Neural cell (in vitro differentiated cells): ENCODE results near the gene FFAR4. TPM values are rescaled to one million over a fixed set of nuclear protein-coding genes. Genes with fewer than 3 reads are reported as not detected.

Experiments
- H2AFZ ChIP-seq: fragments of 200-600, 300-800 bp; sonication (generic), shearing (Covaris generic); 2 replicates; pipeline ENCODE4 v1.6.0; 2014; ENCODE audit warnings: low read depth, mild to moderate bottlenecking, antibody characterized with exemption, low read length, moderate library complexity
- H3F3A ChIP-seq: fragments of 200-600 bp; shearing (Covaris generic); 2 replicates; pipeline ENCODE4 v1.6.1; 2016; ENCODE audit warnings: mild to moderate bottlenecking, moderate library complexity, mixed read lengths, antibody characterized with exemption, low read length; ENCODE audit not compliant: insufficient read depth, poor library complexity, severe bottlenecking
- H3K27ac ChIP-seq: fragments of 200-600, 300-800 bp; sonication (generic), shearing (Covaris generic); 2 replicates; pipeline ENCODE4 v1.5.1; 2014; ENCODE audit warnings: mild to moderate bottlenecking, low read length, moderate library complexity
- H3K27me3 ChIP-seq: fragments of 300-800, 200-600 bp; sonication (generic), shearing (Covaris generic); 2 replicates; pipeline ENCODE4 v1.6.0; 2014; ENCODE audit warnings: mild to moderate bottlenecking, low read depth, low read length, moderate library complexity; ENCODE audit not compliant: insufficient read depth
- H3K36me3 ChIP-seq: fragments of 300-800, 200-600 bp; sonication (generic), shearing (Covaris generic); 2 replicates; pipeline ENCODE4 v1.5.1; 2014; ENCODE audit warnings: mild to moderate bottlenecking, antibody characterized with exemption, low read length, moderate library complexity; ENCODE audit not compliant: insufficient read depth
- H3K4me2 ChIP-seq: fragments of 300-800, 200-600 bp; sonication (generic), shearing (Covaris generic); 2 replicates; pipeline ENCODE4 v1.6.0; 2014; ENCODE audit warnings: mild to moderate bottlenecking, low read length
- H3K4me3 ChIP-seq: fragments of 300-800, 200-600 bp; sonication (generic), shearing (Covaris generic); 2 replicates; pipeline ENCODE4 v1.5.1; 2014; ENCODE audit warnings: mild to moderate bottlenecking, low read length, moderate library complexity
- H3K79me2 ChIP-seq: fragments of 200-600 bp; shearing (Covaris generic); replicated peaks from 2 replicates; pipeline ENCODE4 v1.6.0; 2014; ENCODE audit warnings: mild to moderate bottlenecking, low read length, moderate library complexity; ENCODE audit not compliant: insufficient read depth
- H3K9ac ChIP-seq: fragments of 300-800, 200-600 bp; sonication (generic), shearing (Covaris generic); 2 replicates; pipeline ENCODE4 v1.6.1; 2016; ENCODE audit warnings: mild to moderate bottlenecking, low read length, mixed read lengths
- H3K9me2 ChIP-seq: fragments of 200-600 bp; shearing (Covaris generic); 2 replicates; pipeline ENCODE4 v1.6.1; 2016; ENCODE audit warnings: mild to moderate bottlenecking, low read length, mixed read lengths; ENCODE audit not compliant: insufficient read depth
- H3K9me3 ChIP-seq: fragments of 200-600, 300-800 bp; sonication (generic), shearing (Covaris generic); 2 replicates; pipeline ENCODE4 v1.6.1; 2016; ENCODE audit warnings: mild to moderate bottlenecking, mixed run types, low read length, moderate library complexity, mixed read lengths
- H4K20me1 ChIP-seq: fragments of 200-600 bp; shearing (Covaris generic); 2 replicates; pipeline ENCODE4 v1.6.1; 2016; ENCODE audit warnings: mild to moderate bottlenecking, mixed run types; ENCODE audit not compliant: insufficient read depth
- EP300 ChIP-seq: fragments of 450-650 bp; conservative IDR thresholded peaks from 2 replicates; pipeline ENCODE4 v1.6.1; 2014; ENCODE audit warnings: antibody characterized with exemption, mild to moderate bottlenecking, moderate library complexity; ENCODE audit not compliant: poor library complexity, severe bottlenecking
- EZH2 ChIP-seq: fragments of 200-600, 300-800 bp; shearing (Covaris generic), sonication (generic); IDR thresholded peaks from 2 replicates; pipeline ENCODE4 v1.6.1; 2014; ENCODE audit warnings: antibody characterized with exemption, low read length, borderline replicate concordance, mild to moderate bottlenecking; ENCODE audit not compliant: insufficient read depth, poor library complexity, severe bottlenecking
- MXI1 ChIP-seq: fragments of 450-650 bp; conservative IDR thresholded peaks from 2 replicates; pipeline ENCODE4 v1.6.1; 2014; ENCODE audit warnings: antibody characterized with exemption, mild to moderate bottlenecking; ENCODE audit not compliant: poor library complexity, severe bottlenecking
- POLR2AphosphoS5 ChIP-seq: IDR thresholded peaks from 2 replicates; pipeline ENCODE4 v1.6.1; 2012
- RAD21 ChIP-seq: fragments of 450-650 bp; conservative IDR thresholded peaks from 2 replicates; pipeline ENCODE4 v1.6.1; 2014; ENCODE audit warnings: antibody characterized with exemption, mild to moderate bottlenecking, moderate library complexity
- SMC3 ChIP-seq: fragments of 450-650 bp; conservative IDR thresholded peaks from 2 replicates; pipeline ENCODE4 v1.6.1; 2014; ENCODE audit warnings: antibody characterized with exemption, mild to moderate bottlenecking, moderate library complexity; ENCODE audit not compliant: poor library complexity
- TAF1 ChIP-seq: IDR thresholded peaks from 2 replicates; pipeline ENCODE4 v1.6.1; 2012; ENCODE audit warnings: low read depth
- polyA plus RNA-seq: library from polyadenylated mRNA; depleted of rRNA; stranded (reverse); fragments of >200 nt; gene quantifications from 2 replicates; pipeline ENCODE4 v1.2.3, GENCODE V29; 2014
- TF ChIP-seq, protein P1 (sequence below): fragments of 450-650 bp; IDR thresholded peaks from 2 replicates; pipeline ENCODE4 v1.5.1; 2014; ENCODE audit warnings: antibody characterized with exemption, mild to moderate bottlenecking, moderate library complexity; ENCODE audit not compliant: poor library complexity, severe bottlenecking
- TF ChIP-seq, protein P2 (sequence below): IDR thresholded peaks from 2 replicates; pipeline ENCODE4 v1.6.1; 2012; ENCODE audit warnings: borderline replicate concordance

Gene FFAR4
- polyA plus RNA-seq, 1 donor from 2014 or later, result not detected

DNA sequence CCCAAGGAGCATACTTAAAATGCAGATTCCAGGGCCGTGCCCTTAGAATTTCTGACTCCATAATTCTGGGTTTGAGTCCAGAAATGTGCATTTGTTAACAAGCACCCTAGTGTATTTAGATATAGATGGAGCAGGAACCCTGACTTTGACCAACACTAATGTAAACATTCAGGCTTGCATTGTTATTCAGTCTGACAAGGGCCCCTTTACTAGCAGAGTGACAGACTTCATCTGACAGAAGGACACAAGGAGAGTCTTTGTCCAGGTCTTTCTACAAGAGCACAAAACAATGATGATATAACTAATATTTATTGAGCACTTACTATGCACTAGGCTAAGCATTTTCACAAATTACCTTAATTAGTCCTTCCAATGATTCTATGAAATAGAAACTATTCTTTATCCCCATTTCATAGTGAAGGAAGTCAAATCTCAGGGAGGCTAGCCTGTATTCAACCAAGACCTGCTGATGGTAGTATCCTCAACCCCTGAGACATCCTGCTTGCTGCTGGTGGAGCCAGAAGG, 30.7 kb downstream of the FFAR4 start:
- H3K9me2 ChIP-seq, result no peaks in the 10 kb centered on the region
- no peaks in the 10 kb centered on the region for H3K36me3 ChIP-seq
- no peak overlapping the region for H3K27ac ChIP-seq
- H3K4me3 ChIP-seq, result no peak overlapping the region
- H3K9me3 ChIP-seq, result no peaks in the 10 kb centered on the region
- TF ChIP-seq, protein P1, sequence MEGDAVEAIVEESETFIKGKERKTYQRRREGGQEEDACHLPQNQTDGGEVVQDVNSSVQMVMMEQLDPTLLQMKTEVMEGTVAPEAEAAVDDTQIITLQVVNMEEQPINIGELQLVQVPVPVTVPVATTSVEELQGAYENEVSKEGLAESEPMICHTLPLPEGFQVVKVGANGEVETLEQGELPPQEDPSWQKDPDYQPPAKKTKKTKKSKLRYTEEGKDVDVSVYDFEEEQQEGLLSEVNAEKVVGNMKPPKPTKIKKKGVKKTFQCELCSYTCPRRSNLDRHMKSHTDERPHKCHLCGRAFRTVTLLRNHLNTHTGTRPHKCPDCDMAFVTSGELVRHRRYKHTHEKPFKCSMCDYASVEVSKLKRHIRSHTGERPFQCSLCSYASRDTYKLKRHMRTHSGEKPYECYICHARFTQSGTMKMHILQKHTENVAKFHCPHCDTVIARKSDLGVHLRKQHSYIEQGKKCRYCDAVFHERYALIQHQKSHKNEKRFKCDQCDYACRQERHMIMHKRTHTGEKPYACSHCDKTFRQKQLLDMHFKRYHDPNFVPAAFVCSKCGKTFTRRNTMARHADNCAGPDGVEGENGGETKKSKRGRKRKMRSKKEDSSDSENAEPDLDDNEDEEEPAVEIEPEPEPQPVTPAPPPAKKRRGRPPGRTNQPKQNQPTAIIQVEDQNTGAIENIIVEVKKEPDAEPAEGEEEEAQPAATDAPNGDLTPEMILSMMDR, result no peak
- TF ChIP-seq EP300, result no peak
- TF ChIP-seq, protein P2, sequence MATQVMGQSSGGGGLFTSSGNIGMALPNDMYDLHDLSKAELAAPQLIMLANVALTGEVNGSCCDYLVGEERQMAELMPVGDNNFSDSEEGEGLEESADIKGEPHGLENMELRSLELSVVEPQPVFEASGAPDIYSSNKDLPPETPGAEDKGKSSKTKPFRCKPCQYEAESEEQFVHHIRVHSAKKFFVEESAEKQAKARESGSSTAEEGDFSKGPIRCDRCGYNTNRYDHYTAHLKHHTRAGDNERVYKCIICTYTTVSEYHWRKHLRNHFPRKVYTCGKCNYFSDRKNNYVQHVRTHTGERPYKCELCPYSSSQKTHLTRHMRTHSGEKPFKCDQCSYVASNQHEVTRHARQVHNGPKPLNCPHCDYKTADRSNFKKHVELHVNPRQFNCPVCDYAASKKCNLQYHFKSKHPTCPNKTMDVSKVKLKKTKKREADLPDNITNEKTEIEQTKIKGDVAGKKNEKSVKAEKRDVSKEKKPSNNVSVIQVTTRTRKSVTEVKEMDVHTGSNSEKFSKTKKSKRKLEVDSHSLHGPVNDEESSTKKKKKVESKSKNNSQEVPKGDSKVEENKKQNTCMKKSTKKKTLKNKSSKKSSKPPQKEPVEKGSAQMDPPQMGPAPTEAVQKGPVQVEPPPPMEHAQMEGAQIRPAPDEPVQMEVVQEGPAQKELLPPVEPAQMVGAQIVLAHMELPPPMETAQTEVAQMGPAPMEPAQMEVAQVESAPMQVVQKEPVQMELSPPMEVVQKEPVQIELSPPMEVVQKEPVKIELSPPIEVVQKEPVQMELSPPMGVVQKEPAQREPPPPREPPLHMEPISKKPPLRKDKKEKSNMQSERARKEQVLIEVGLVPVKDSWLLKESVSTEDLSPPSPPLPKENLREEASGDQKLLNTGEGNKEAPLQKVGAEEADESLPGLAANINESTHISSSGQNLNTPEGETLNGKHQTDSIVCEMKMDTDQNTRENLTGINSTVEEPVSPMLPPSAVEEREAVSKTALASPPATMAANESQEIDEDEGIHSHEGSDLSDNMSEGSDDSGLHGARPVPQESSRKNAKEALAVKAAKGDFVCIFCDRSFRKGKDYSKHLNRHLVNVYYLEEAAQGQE, result no peak
- no peak for TF ChIP-seq RAD21
- no peak for TF ChIP-seq EZH2
- TF ChIP-seq TAF1, result no peak
- no peak for TF ChIP-seq MXI1
- no peak for TF ChIP-seq SMC3
- TF ChIP-seq POLR2AphosphoS5, result no peak
- H4K20me1 ChIP-seq, result no peaks in the 10 kb centered on the region
- no peak overlapping the region for H3K9ac ChIP-seq
- H3K27me3 ChIP-seq, result peaks cover 29% of the 10 kb centered on the region
- no peaks in the 10 kb centered on the region for H3F3A ChIP-seq
- H3K79me2 ChIP-seq, result no peaks in the 10 kb centered on the region
- H2AFZ ChIP-seq, result no peak overlapping the region
- H3K4me2 ChIP-seq, result no peak overlapping the region

DNA sequence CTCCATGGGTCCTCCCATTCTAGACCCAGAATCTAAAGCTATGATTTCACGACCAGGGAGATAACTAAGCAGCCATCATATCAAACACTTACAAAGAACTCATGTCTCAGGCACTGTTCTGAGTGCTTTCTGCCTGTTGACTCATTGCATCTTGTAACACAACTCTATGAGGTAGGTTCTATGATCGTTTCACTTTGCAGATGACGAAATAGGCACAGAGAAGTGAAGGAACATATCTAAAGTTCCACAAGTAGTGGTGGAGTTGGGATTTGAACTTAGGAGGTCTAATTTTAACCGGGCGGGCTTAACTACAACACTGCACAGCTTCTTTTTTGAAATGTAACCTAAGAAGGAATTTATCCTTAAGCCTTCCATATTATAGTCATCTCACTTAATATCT, 31.7 kb downstream of the FFAR4 start:
- Histone ChIP-seq H3K79me2 (no peaks in the 10 kb centered on the region), H3F3A (no peaks in the 10 kb centered on the region), H3K36me3 (no peaks in the 10 kb centered on the region), H3K27ac (no peak overlapping the region), H3K4me2 (no peak overlapping the region), H3K4me3 (no peak overlapping the region), H4K20me1 (no peaks in the 10 kb centered on the region), H3K9ac (no peak overlapping the region), H3K27me3 (peaks cover 40% of the 10 kb centered on the region), H3K9me2 (no peaks in the 10 kb centered on the region), H2AFZ (no peak overlapping the region), H3K9me3 (no peaks in the 10 kb centered on the region)
- TF ChIP-seq EZH2 (no peak), MXI1 (no peak), RAD21 (no peak), POLR2AphosphoS5 (no peak), SMC3 (no peak), EP300 (no peak), TAF1 (no peak)
- TF ChIP-seq, protein P2, result no peak
- TF ChIP-seq, protein P1, result no peak
